Epithelial cell of prostate (primary cell): ENCODE measurements around the gene NPRL2.
A peak's percentile ranks its signal among the peaks of the same experiment; 100 is the strongest.

Experiments
- DNase-seq: peaks from one replicate; pipeline ENCODE4 v3.0.0-alpha.2; 2011; ENCODE audit warnings: low read depth, low spot score
- H3K27ac ChIP-seq: fragments of 450-650 bp; 2 replicates; pipeline ENCODE4 v1.5.1; 2017; ENCODE audit warnings: mild to moderate bottlenecking

Gene NPRL2

GRCh38 chr3:50374363-50375257 is 24.0 kb upstream of the NPRL2 start:
- no peak overlapping the region for H3K27ac ChIP-seq
- no peak for DNase-seq

DNA sequence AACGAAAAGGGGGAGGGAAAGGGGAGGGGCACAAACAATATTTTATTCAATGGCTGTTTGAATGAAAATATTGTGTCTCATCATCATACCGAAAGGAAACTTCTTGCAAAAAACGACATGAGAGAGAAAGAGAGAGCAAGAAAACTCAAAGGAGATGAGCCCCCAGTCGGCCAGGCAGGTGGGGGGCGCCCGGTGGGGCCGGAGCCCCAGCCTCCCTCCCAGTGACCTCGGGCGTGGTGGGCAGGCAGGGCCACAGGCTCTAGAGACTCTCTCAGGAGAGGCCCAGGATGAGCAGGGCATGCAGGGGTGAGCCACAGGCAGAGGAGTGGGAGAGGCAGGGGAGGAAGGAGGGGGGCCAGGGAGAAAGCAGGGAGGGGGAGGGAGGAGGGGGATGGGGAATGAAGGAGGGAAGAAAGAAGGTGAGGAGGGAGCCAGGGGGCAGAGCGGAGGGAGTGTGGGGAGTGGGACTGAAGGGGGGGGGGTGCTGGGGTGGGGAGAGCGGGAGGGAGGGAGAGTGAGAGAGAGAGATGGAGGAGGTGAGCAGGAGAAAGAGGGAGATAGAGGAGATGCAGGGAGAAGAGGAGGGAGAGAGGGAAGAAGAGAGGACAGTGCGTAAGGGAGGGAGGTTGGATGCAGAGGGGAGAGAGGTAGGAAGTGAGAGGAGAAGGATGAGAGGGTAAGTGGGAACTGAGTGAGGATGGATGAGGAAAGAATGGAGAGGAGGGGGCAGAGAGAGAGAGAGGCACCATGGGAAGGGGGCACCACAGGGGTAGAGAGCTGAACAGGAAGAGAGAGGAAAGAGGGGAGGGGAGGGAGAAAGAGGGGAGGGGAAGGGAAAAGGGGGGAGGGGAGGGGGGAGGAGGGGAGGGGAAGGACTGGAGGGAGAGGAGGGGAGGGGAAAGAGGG is 22.8 kb upstream of the NPRL2 start:
- H3K27ac ChIP-seq, result no peak overlapping the region
- no peak for DNase-seq

GRCh38 chr3:50372349-50372748 is 21.8 kb upstream of the NPRL2 start:
- no peak overlapping the region for H3K27ac ChIP-seq
- no peak for DNase-seq

DNA sequence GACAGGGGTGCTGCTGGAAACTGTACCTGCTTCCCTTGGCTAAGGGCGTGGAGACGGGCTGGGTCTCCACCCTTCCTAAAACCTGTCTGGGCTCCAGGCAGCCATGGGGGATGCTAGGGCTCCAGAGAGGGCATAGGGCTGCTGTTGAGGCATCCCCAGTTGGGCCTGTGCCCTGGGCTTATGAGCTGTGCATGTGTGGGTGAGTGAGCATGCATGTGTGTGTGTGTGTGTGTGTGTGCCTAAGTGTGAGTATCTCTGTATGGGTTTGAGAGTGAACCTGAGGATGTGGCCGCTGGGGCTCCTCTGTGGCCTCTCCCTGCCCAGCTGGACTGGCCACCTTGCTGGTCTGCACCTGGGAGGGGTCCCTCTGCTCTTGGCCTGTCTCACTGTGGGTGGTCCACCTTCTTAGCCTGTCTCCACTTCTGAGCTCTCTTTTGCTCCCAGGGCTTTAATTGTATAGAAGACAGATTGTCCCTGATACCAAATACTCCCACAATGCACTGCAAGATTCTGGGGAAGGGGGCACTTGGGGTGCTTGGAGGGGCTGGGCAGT is 20.6 kb upstream of the NPRL2 start:
- no peak overlapping the region for H3K27ac ChIP-seq
- no peak for DNase-seq

- no peak for DNase-seq
- no peak overlapping the region for H3K27ac ChIP-seq
Measured at GRCh38 chr3:50370594-50370993, 20.0 kb upstream of the NPRL2 start.

DNA sequence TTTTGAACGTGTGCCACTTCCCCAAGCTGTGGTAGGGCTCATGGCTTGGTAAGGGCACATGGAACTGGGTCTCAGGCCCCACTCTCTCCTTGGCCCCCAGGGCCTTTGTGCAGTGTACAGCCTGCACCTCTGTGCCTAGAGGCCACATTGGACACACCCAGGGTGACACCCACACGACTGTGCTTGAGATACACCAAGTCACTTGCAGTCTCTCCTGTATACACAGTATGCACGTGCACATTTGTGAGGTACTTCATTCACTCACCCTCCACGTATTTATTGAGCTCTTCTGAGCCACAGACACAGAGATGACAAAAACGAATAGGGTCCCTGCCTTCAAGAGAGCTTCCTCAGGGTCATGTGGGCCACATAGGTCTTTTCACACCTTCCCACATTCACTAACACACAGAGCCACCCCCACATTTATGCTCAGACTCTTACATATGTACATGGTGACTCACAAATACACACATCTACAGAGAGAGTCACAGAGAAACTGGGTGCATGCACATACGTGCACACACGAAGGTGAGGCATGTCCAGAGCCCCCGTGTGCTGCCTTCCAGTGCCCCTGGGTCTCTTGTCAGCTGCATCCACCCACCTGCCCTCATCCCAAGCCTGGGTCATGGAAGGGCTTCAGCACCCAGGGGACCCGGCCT is 18.6 kb upstream of the NPRL2 start:
- H3K27ac ChIP-seq, result no peak overlapping the region
- DNase-seq, result no peak

DNA sequence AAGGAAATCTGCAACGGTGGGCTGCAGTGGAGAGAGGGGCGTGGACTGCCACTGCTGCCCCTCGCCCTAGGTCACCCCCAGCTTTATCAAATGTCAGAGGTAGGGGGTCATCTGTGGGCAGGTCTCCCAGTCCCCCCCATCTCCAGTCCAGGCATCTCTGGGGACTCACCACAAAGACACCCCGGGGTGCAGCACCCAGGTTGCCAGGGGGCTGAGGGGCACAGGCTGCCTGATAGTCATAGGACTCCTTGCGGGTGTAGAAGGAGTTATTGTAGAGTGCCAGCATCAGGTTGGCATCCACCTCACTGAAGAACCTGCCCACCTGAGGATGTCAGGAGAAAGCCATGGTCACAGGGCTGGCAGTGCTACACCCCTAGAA is 15.3 kb upstream of the NPRL2 start:
- DNase-seq, result no peak
- H3K27ac ChIP-seq, result no peak overlapping the region

DNA sequence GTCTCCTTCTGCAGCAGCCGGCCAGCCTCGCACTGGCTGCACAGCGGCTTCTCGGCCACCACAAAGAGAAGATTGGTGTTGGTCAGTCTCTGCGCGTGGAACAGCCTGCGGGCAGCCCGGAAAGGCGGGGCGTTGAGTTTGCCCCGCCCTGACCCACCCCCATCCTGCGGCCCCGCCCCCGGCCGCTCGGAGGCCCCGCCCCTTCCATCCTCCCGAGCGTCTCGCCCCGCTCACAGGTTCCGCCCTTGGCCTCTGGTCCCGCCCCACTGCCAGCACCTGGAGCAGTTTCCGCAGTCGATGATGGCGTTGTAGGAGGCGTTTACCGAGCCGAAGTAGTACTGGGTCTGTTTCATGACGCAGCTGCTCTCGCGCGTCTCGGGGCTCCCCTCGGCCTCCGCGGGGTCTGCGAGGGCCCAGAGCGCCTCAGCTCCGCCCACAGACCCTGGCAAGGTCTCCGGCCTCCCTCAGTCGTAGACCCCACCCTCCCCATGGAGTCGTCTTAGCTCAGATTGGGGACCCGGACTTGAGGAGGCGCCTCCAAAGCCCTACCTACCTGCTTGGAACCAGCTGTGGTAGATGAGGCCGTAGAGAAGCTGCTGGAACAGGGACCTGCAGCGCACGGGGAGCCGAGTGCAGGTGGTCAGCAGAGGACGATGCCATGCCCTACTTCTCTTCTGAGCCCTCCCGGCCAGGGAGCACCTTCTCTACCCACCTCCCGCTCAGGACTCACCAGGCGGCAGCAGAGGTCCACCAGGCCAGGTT is 14.7 kb upstream of the NPRL2 start:
- DNase-seq, result peak; percentile 67
- no peak overlapping the region for H3K27ac ChIP-seq

GRCh38 chr3:50364573-50365079 is 14.1 kb upstream of the NPRL2 start:
- H3K27ac ChIP-seq, result no peak overlapping the region
- no peak for DNase-seq

GRCh38 chr3:50359760-50360110 is 9.2 kb upstream of the NPRL2 start:
- H3K27ac ChIP-seq, result no peak overlapping the region
- no peak for DNase-seq

- peak within 1 kb of the TSS; percentile 66 for H3K27ac ChIP-seq
- DNase-seq, result peak; percentile 94
Measured at GRCh38 chr3:50358911-50359759, 8.6 kb upstream of the NPRL2 start, which contains the start of gene TMEM115. TSS of gene TMEM115 (minus strand) at chr3:50359521. CDS start at chr3:50359063, 458 bp downstream.

DNA sequence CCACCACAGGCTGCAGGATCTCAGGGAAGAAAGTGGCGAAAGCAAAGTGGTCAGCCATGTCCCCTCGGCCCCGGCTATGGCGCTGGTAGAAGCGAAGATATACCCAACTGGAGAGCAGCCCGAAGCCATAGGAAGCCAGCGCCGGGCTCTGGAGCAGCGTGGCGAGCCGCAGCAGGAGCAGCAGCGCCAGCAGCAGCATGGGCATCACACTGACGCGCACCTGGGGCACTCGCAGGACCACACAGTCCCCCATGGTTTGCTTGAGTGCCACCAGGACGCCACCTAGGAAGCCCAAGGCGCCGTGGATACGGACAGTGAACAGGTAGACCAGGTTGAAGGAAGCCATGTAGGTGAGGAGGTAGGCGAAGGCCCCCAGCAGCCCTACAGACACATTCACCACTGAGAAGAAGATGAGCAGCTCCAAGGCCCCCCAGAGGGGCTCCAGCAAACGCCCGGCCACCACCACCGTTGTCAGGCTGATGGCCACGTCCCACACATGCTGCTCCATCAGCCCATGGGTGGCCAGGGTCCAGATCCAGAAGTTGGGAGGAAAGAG is 7.9 kb upstream of the NPRL2 start:
- H3K27ac ChIP-seq, result peak overlapping the region; percentile 66
- DNase-seq, result no peak

GRCh38 chr3:50357481-50357880 is 6.9 kb upstream of the NPRL2 start:
- H3K27ac ChIP-seq, result peak overlapping the region; percentile 0
- no peak for DNase-seq

DNA sequence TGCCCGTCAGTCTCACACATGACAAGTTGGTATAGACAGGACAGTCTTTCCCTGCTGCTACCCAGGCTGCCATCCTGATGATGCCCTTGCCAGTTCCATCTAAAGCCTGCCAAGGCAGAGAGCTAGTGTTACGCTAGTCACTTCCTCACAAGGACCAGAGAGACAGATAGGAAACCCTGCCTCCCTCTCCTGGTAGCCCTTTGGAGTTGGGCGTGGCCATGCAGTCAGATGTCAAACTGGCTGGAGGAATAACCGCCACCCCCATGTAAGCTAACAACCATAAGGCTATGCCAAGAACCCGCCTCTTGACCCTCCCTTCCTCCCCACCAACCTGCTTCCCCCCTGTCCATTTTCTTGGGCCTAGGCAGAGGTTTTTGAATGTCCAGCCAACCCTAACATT is 6.0 kb upstream of the NPRL2 start:
- no peak overlapping the region for H3K27ac ChIP-seq
- no peak for DNase-seq

- no peak overlapping the region for H3K27ac ChIP-seq
- DNase-seq, result no peak
Measured at GRCh38 chr3:50355829-50356552, 5.4 kb upstream of the NPRL2 start.

DNA sequence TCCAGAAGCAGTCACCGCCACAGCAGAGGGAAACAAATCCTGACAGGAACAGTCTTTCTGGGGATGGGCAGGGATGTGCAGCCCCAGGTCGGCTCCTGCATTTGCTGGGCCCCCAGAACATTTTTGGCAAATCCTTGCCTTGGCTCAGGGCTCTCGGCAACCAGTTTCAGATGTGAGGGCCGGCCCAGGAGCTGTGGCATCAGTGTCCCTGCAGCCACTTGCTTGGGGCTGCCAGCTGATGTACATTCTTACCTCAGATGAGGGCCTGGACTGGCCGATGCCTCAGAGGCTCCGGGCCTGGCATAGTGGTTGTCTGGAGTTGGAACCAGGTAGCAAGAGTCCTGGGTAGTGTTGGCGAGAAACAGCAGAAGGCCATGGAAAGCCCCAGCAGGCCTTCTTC is 4.3 kb upstream of the NPRL2 start:
- H3K27ac ChIP-seq, result no peak overlapping the region
- no peak for DNase-seq

GRCh38 chr3:50354186-50354764 is 3.7 kb upstream of the NPRL2 start:
- no peak overlapping the region for H3K27ac ChIP-seq
- no peak for DNase-seq
